GM23248 (cell line): ENCODE measurements around the gene SLC8B1. TPM values are rescaled to one million over a fixed set of nuclear protein-coding genes. Genes with fewer than 3 reads are reported as not detected.

Source experiments
- DNase-seq: peaks from one replicate; pipeline ENCODE4 v3.0.0-alpha.2; 2015
- H2AFZ ChIP-seq: fragments of 200-600 bp; sonication (generic); 2 replicates; pipeline ENCODE4 v1.6.1; 2016; ENCODE audit warnings: antibody characterized with exemption
- H3F3A ChIP-seq: fragments of 200-600 bp; sonication (generic); 2 replicates; pipeline ENCODE4 v1.6.1; 2016; ENCODE audit warnings: mild to moderate bottlenecking, antibody characterized with exemption, mixed run types; ENCODE audit not compliant: insufficient read depth
- H3K27ac ChIP-seq: fragments of 200-600 bp; sonication (generic); 2 replicates; pipeline ENCODE4 v1.5.1; 2016; ENCODE audit warnings: mild to moderate bottlenecking
- H3K27me3 ChIP-seq: fragments of 200-600 bp; sonication (generic); replicated peaks from 2 replicates; pipeline ENCODE4 v1.6.1; 2016; ENCODE audit warnings: mild to moderate bottlenecking; ENCODE audit not compliant: insufficient read depth
- H3K36me3 ChIP-seq: fragments of 200-600 bp; sonication (generic); 2 replicates; pipeline ENCODE4 v1.6.1; 2016; ENCODE audit warnings: low read depth, mild to moderate bottlenecking
- H3K4me1 ChIP-seq: fragments of 200-600 bp; sonication (generic); 2 replicates; pipeline ENCODE4 v1.6.1; 2016; ENCODE audit warnings: mild to moderate bottlenecking; ENCODE audit not compliant: insufficient read depth
- H3K4me2 ChIP-seq: fragments of 200-600 bp; sonication (generic); one replicate; pipeline ENCODE4 v1.6.1; 2016; ENCODE audit warnings: mild to moderate bottlenecking; ENCODE audit not compliant: unreplicated experiment
- H3K4me3 ChIP-seq: fragments of 200-600 bp; sonication (generic); 2 replicates; pipeline ENCODE4 v1.5.1; 2016; ENCODE audit warnings: mild to moderate bottlenecking
- H3K79me2 ChIP-seq: fragments of 200-600 bp; sonication (generic); 2 replicates; pipeline ENCODE4 v1.6.1; 2016; ENCODE audit warnings: mild to moderate bottlenecking; ENCODE audit not compliant: insufficient read depth
- H3K9ac ChIP-seq: fragments of 200-600 bp; sonication (generic); 2 replicates; pipeline ENCODE4 v1.6.1; 2016; ENCODE audit warnings: mild to moderate bottlenecking
- H3K9me2 ChIP-seq: fragments of 200-600 bp; sonication (generic); 2 replicates; pipeline ENCODE4 v1.6.1; 2016; ENCODE audit warnings: mixed run types, mild to moderate bottlenecking, moderate library complexity; ENCODE audit not compliant: insufficient read depth
- H3K9me3 ChIP-seq: fragments of 200-600 bp; sonication (generic); one replicate; pipeline ENCODE4 v1.6.1; 2017; ENCODE audit warnings: low read depth
- H4K20me1 ChIP-seq: fragments of 200-600 bp; sonication (generic); 2 replicates; pipeline ENCODE4 v1.6.0; 2016; ENCODE audit not compliant: insufficient read depth
- EZH2 ChIP-seq: fragments of 200-600 bp; sonication (generic); IDR thresholded peaks from 2 replicates; pipeline ENCODE4 v1.6.1; 2018; ENCODE audit warnings: antibody characterized with exemption, mild to moderate bottlenecking; ENCODE audit not compliant: insufficient read depth, poor library complexity, severe bottlenecking
- EZH2phosphoT487 ChIP-seq: fragments of 200-600 bp; sonication (generic); IDR thresholded peaks from 2 replicates; pipeline ENCODE4 v1.6.1; 2018; ENCODE audit warnings: antibody characterized with exemption, moderate library complexity, mild to moderate bottlenecking, low read depth; ENCODE audit not compliant: insufficient read depth
- WGBS, 2 experiments: methylation state at CpG; one replicate each; pipeline ENCODE4 v1.1.6; 2015 to 2017; ENCODE audit warnings: low lambda C conversion rate in 2 of 2, low coverage in 1 of 2; ENCODE audit errors: missing lambda C conversion rate in 2 of 2; 5-methylcytosine and 5-hydroxymethylcytosine counted together
- in situ Hi-C: fragments of 300-500 bp; cut with MboI; formaldehyde crosslinking; loops from 2 replicates; pipeline ENCODE4 v1.15.0; 2020
- polyA plus RNA-seq: library from polyadenylated mRNA; unstranded; fragments of >200 nt; fragmentation: Nextera tagmentation; extraction: Ambion mirVana; gene quantifications from 2 replicates; pipeline ENCODE4 v1.2.1, GENCODE V29; 2016
- total RNA-seq: library from RNA; depleted of rRNA; stranded (reverse); fragments of >200 nt; shearing (Covaris generic); gene quantifications from 2 replicates; pipeline ENCODE4 v1.2.3, GENCODE V29; 2014

The SLC8B1 gene
- total and polyA plus RNA-seq, 2 experiments from 2014 or later, result 6.6 to 9.0 TPM

DNA sequence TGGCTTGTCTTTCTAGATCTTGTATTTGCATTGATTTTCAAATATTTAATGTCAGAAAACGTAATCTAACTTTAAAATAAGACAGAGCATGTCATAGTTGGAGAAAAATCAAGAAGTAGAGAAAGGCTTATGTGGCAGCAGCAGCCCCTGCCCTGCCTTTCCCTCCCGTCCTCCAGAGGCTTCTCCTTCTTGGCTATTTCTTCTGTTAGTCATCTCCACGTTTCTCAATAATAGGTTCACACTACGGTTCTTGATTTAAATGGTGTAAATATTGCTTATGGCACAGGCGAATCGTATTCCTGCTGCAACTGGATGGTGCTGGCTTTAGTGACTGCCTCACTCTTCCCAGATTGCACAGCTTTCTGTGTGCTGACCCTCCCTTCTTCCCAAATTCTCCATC, 42.8 kb downstream of the SLC8B1 start:
- Histone ChIP-seq H3K79me2 (no peaks in the 10 kb centered on the region), H3K36me3 (no peaks in the 10 kb centered on the region), H3K27ac (peak overlapping the region; percentile 56), H3K4me3 (no peak overlapping the region), H4K20me1 (no peaks in the 10 kb centered on the region), H3K9me3 (no peaks in the 10 kb centered on the region), H2AFZ (no peak overlapping the region), H3F3A (no peaks in the 10 kb centered on the region; the same call in 1 of the 2 replicates), H3K9ac (peak overlapping the region; percentile 56), H3K27me3 (no peaks in the 10 kb centered on the region), H3K4me2 (no peak overlapping the region), H3K9me2 (no peaks in the 10 kb centered on the region), H3K4me1 (peaks cover 11% of the 10 kb centered on the region)
- DNase-seq, result peak; percentile 86
- 7% methylated on average over 6 of the region's 6 CpGs for WGBS, 2 experiments
- in situ Hi-C loops, result no loop called here
- no peak for TF ChIP-seq EZH2
- TF ChIP-seq EZH2phosphoT487, result no peak

DNA sequence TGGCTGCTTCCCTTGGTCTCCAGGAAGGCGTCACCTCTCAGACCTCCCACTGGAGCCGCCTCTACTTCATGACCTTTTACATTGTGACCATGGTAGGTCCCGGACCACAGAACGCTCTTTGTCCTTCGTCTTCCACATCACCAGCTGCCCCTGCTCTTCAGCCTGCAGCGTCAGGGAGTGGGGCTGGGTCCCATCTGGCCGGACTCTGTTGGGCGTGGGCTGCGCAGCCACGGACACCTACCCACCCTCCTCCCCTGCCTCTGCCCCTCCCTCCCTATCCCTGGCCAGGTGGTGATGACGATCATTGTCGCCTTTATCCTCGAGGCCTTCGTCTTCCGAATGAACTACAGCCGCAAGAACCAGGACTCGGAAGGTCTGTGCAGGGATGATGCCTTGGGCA, 43.3 kb downstream of the SLC8B1 start:
- no peaks in the 10 kb centered on the region; the same call in 1 of the 2 replicates for H3F3A ChIP-seq
- TF ChIP-seq EZH2, result no peak
- TF ChIP-seq EZH2phosphoT487, result no peak
- peaks cover 11% of the 10 kb centered on the region for H3K4me1 ChIP-seq
- H2AFZ ChIP-seq, result no peak overlapping the region
- no peaks in the 10 kb centered on the region for H3K27me3 ChIP-seq
- peak overlapping the region; percentile 56 for H3K9ac ChIP-seq
- no peaks in the 10 kb centered on the region for H3K9me3 ChIP-seq
- H3K4me3 ChIP-seq, result no peak overlapping the region
- H3K4me2 ChIP-seq, result no peak overlapping the region
- H3K9me2 ChIP-seq, result no peaks in the 10 kb centered on the region
- no peaks in the 10 kb centered on the region for H4K20me1 ChIP-seq
- H3K27ac ChIP-seq, result peak overlapping the region; percentile 48; the same call in 1 of the 2 replicates
- no peaks in the 10 kb centered on the region for H3K79me2 ChIP-seq
- 91 to 94% methylated on average over 14 to 17 of the region's 17 CpGs for whole genome bisulfite sequencing, 2 experiments
- in situ Hi-C loops, result no loop called here
- no peak for DNase-seq
- H3K36me3 ChIP-seq, result no peaks in the 10 kb centered on the region

DNA sequence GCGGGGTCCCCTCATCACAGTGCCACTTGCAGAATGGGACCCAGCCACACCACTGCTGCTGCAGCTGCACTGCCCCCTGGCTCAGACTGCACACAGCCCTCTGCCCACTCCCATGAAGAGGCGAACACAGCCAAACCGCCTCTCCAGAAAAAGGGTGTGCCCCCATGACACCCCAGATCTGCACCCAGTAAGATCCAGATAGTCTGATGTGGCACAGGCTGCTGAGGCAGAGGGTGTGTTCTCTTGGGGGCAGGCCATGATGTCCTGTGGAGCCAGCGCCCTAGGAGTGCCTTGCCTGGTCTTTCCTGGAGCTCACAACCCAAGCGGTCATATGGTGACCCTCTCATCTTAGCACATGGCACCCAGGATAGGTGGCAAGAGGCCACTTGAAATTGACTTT, 44.4 kb downstream of the SLC8B1 start:
- TF ChIP-seq EZH2phosphoT487 (no peak), EZH2 (no peak)
- peaks cover 11% of the 10 kb centered on the region for H3K4me1 ChIP-seq
- no peak for DNase-seq
- H2AFZ ChIP-seq, result no peak overlapping the region
- no peak overlapping the region for H3K27ac ChIP-seq
- H3K4me3 ChIP-seq, result no peak overlapping the region
- no peaks in the 10 kb centered on the region for H4K20me1 ChIP-seq
- H3K27me3 ChIP-seq, result no peaks in the 10 kb centered on the region
- H3F3A ChIP-seq, result no peaks in the 10 kb centered on the region; the same call in 1 of the 2 replicates
- H3K9ac ChIP-seq, result no peak overlapping the region
- H3K9me3 ChIP-seq, result no peaks in the 10 kb centered on the region
- WGBS, 2 experiments, result 92% methylated on average over 5 of the region's 5 CpGs
- no peaks in the 10 kb centered on the region for H3K36me3 ChIP-seq
- no peaks in the 10 kb centered on the region for H3K79me2 ChIP-seq
- no peak overlapping the region for H3K4me2 ChIP-seq
- in situ Hi-C loops, result no loop called here
- H3K9me2 ChIP-seq, result no peaks in the 10 kb centered on the region

DNA sequence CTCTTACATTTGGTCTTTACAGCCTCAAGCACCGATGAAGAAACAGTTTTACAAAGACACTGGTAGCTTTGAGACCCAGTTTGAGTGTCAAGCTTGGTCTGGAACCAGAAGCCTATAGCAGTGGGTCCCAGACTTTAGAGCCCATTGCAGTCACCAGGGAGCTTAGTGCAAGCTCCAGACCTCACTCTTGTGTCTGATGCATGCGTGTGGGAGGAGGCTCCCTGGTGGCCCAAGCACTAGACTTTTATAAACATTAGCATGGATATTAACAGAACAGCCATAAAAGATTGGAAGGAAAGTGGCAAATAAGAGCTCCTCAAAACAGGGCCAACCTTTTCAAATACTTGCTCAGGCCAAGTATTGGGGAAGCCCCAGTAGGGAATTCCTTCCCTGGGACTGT, 45.5 kb downstream of the SLC8B1 start:
- Histone ChIP-seq H4K20me1 (no peaks in the 10 kb centered on the region), H3K27me3 (no peaks in the 10 kb centered on the region), H3K27ac (no peak overlapping the region), H3K4me3 (no peak overlapping the region), H3K9me2 (no peaks in the 10 kb centered on the region), H3K9ac (no peak overlapping the region), H2AFZ (no peak overlapping the region), H3K36me3 (no peaks in the 10 kb centered on the region), H3F3A (no peaks in the 10 kb centered on the region; the same call in 1 of the 2 replicates), H3K4me2 (no peak overlapping the region), H3K79me2 (no peaks in the 10 kb centered on the region), H3K9me3 (no peaks in the 10 kb centered on the region), H3K4me1 (peaks cover 11% of the 10 kb centered on the region)
- in situ Hi-C loops, result no loop called here
- TF ChIP-seq EZH2, result no peak
- TF ChIP-seq EZH2phosphoT487, result no peak
- no peak for DNase-seq
- 100% methylated on average over 2 of the region's 2 CpGs for WGBS, 2 experiments

DNA sequence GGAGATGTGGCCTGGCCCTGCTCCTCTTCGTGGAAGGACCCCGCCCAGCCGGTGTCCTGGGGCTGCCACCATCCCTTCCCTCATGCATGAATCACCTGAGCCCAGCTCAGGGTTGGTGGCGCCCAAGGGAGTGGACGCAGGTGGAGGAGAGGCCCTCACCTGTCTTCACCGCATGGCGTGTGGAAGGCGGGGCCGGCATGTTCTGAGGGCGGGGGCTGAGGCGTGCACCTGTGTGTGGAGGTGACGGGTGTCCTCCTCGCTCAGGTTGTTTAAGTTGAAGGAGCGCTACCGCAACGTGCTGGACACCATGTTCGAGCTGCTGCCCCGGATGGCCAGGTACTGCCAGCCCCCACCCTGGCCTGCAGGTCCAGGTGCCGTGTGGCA, 47.0 kb downstream of the SLC8B1 start:
- Histone ChIP-seq H3F3A (no peaks in the 10 kb centered on the region; the same call in 1 of the 2 replicates), H3K36me3 (no peaks in the 10 kb centered on the region), H2AFZ (no peak overlapping the region), H3K27me3 (no peaks in the 10 kb centered on the region), H3K4me1 (peaks cover 11% of the 10 kb centered on the region), H3K9me2 (no peaks in the 10 kb centered on the region), H3K4me2 (no peak overlapping the region), H3K9me3 (no peaks in the 10 kb centered on the region), H4K20me1 (no peaks in the 10 kb centered on the region), H3K79me2 (no peaks in the 10 kb centered on the region), H3K27ac (no peak overlapping the region), H3K9ac (no peak overlapping the region), H3K4me3 (no peak overlapping the region)
- 93 to 94% methylated on average over 19 of the region's 19 CpGs for WGBS, 2 experiments
- no peak for DNase-seq
- in situ Hi-C loops, result no loop called here
- TF ChIP-seq EZH2phosphoT487, result no peak
